WTC11 (cell line): ENCODE measurements around the gene RARA.

Experiments
- CREB1 ChIP-seq: sonication (generic); formaldehyde crosslinking; IDR thresholded peaks from 2 replicates; pipeline ENCODE4 v1.8.0; 2023; ENCODE audit warnings: mild to moderate bottlenecking, missing genetic modification reagents
- ESRRA ChIP-seq: sonication (generic); formaldehyde crosslinking; IDR thresholded peaks from 2 replicates; pipeline ENCODE4 v1.8.1; 2022; ENCODE audit warnings: mild to moderate bottlenecking, missing genetic modification reagents, borderline replicate concordance
- TF ChIP-seq, protein P1 (sequence below): fragments of 200-600 bp; IDR thresholded peaks from 2 replicates; pipeline ENCODE4 v1.8.0; 2022; ENCODE audit warnings: antibody characterized with exemption
- TF ChIP-seq, protein P2 (sequence below): sonication (generic); formaldehyde crosslinking; IDR thresholded peaks from 2 replicates; pipeline ENCODE4 v1.8.1; 2023; ENCODE audit warnings: mild to moderate bottlenecking, missing genetic modification reagents, moderate library complexity

DNA sequence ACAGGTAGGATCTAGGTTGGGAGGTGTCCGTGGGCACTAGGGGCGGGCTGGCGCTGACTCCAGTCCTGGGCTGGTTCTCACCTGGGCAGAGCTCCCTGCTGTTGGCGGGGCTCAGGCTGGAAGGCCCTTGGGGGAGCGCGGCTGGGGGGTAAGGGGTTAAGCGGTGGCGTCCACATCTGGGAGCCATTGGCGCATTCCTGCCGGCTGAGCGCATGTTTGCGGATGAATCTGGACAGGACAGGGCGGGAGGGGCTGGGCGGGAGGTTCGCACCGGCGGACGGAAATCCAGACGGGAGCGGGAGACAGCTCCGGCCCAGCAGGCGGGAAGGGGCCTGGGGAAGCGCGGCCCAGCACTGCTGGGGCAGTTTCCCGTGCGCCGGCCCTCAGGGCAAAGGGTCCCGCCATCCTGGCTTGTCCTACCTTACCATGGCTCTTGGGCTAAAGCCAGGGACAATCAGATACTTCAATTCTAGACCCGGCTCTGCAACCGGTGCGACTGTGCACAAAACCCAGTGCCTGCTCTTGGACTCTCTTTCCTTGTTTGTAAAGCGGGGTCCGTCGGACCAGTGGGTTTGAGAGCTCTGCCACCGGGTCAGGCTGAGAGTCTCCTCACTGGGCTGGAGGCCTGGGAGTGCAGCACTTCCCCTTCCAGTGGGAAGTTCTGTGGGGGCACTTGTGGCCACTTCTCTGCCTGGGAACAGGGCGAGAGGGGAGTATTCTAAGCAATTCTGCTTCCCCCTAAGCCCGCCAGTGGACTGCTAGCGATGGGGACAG is 7.8 kb downstream of the RARA start:
- no peak for TF ChIP-seq CREB1 (CRISPR knock-in tag)
- TF ChIP-seq, protein P1, sequence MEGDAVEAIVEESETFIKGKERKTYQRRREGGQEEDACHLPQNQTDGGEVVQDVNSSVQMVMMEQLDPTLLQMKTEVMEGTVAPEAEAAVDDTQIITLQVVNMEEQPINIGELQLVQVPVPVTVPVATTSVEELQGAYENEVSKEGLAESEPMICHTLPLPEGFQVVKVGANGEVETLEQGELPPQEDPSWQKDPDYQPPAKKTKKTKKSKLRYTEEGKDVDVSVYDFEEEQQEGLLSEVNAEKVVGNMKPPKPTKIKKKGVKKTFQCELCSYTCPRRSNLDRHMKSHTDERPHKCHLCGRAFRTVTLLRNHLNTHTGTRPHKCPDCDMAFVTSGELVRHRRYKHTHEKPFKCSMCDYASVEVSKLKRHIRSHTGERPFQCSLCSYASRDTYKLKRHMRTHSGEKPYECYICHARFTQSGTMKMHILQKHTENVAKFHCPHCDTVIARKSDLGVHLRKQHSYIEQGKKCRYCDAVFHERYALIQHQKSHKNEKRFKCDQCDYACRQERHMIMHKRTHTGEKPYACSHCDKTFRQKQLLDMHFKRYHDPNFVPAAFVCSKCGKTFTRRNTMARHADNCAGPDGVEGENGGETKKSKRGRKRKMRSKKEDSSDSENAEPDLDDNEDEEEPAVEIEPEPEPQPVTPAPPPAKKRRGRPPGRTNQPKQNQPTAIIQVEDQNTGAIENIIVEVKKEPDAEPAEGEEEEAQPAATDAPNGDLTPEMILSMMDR = no peak
- no peak for TF ChIP-seq ESRRA
- TF ChIP-seq, protein P2, sequence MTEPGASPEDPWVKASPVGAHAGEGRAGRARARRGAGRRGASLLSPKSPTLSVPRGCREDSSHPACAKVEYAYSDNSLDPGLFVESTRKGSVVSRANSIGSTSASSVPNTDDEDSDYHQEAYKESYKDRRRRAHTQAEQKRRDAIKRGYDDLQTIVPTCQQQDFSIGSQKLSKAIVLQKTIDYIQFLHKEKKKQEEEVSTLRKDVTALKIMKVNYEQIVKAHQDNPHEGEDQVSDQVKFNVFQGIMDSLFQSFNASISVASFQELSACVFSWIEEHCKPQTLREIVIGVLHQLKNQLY (CRISPR knock-in tag) = no peak
